ENCODE data around the gene CLK3. TPM values are rescaled to one million over a fixed set of nuclear protein-coding genes. Genes with fewer than 3 reads are reported as not detected.
A peak's percentile ranks its signal among the peaks of the same experiment; 100 is the strongest.

CLK3 gene
- total RNA-seq, 4 donors from 2014 or later = 45.4 to 152 (median 105) TPM

DNA sequence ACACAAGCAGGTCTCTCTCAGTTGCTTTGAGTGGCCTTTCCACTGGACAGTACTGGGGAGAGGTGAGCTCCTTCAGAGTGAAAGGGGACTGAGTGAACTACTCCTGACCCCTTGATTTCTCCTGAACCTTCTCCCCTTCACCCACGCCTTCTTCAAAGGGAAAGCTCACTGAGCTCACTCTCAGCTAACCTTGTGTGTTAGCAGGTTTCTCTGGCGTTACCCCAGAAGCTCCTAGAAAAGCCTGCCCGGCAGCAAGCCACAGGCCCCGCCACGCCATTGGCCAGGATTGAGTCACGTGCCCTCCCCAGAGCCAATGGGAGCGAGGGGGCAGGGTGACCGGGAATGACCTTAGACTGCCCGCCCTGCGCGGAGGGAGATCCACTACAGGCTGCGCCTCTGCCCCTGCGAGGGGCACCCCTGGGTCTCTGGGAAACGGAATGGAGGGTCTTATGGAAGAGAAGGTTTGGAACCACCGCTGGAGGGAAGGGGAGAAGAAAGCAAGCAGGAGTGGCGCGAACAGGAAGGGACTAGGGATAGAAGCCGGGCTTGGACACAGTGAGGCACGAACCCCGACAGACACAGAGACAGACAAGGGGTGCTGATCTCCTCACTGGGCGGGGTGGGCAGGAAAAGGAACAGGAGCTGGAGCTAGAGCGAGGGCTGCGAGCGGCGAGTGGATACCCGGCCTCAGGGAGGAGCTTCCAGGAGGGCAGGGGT lies 17.4 kb upstream of the CLK3 start:
- H3K9me3 ChIP-seq = no peaks in the 10 kb centered on the region
- TF ChIP-seq, protein P1, sequence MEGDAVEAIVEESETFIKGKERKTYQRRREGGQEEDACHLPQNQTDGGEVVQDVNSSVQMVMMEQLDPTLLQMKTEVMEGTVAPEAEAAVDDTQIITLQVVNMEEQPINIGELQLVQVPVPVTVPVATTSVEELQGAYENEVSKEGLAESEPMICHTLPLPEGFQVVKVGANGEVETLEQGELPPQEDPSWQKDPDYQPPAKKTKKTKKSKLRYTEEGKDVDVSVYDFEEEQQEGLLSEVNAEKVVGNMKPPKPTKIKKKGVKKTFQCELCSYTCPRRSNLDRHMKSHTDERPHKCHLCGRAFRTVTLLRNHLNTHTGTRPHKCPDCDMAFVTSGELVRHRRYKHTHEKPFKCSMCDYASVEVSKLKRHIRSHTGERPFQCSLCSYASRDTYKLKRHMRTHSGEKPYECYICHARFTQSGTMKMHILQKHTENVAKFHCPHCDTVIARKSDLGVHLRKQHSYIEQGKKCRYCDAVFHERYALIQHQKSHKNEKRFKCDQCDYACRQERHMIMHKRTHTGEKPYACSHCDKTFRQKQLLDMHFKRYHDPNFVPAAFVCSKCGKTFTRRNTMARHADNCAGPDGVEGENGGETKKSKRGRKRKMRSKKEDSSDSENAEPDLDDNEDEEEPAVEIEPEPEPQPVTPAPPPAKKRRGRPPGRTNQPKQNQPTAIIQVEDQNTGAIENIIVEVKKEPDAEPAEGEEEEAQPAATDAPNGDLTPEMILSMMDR (IDR thresholded peaks at IDR 0.05 in 4 of 5, conservative IDR thresholded peaks at IDR 0.05 in 1 of 5) = no peak
- peak; percentile 59 to 83 for TF ChIP-seq POLR2A (IDR thresholded peaks at IDR 0.05)
- H3K27ac ChIP-seq = peak overlapping the region; percentile 84 to 92 (median 89)
- DNase-seq (peak; percentile 92 to 96), ATAC-seq (peak; percentile 97 to 98)
- H3K27me3 ChIP-seq = no peaks in the 10 kb centered on the region
- H3K4me1 ChIP-seq = peaks cover 18 to 19% of the 10 kb centered on the region in 2 donors
- H3K36me3 ChIP-seq = peaks cover 0 to 7% of the 10 kb centered on the region in 2 donors
- in situ Hi-C loops (cut with MboI; ENCODE audit: low sequenced_read_pairs in 4 of 4) (no loop called here), intact Hi-C loops (cut with DNase I; ENCODE audit: low total_unique reads) (loop anchor here (1.0 to 2.0 kb wide), 2 partner anchors 17 to 57 kb away; partner anchors contain the start of genes ARID3B and CLK3)
- peak overlapping the region; percentile 66 to 75 (median 69) for H3K4me3 ChIP-seq

DNA sequence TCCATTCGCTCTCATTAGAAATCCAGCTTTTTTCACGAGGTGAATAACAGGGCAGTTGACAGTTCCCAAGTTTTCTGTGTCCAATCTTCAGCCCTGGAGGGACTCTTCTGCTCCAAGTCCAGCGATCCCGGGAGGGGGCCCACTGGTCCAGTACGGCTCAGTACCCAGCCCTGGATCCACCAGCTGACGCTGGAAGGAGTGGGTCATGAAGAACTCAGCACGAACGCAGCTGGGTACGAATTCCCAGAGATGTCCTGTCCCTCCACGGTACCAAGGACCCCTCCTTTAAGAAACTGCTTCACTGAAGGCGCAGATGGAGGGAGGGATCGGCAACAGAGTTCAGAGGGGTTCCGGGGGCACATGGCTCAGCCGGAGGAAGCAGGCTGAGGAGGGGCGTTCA lies 16.5 kb upstream of the CLK3 start:
- peaks cover 18 to 19% of the 10 kb centered on the region in 2 donors for H3K4me1 ChIP-seq
- ATAC-seq = no peak
- in situ Hi-C loops (cut with MboI; ENCODE audit: low sequenced_read_pairs in 4 of 4) (no loop called here), intact Hi-C loops (cut with DNase I; ENCODE audit: low total_unique reads) (loop anchor here (2.0 kb wide), 1 partner anchor 58 kb away; the partner anchor contains the start of gene ARID3B)
- TF ChIP-seq, protein P1 (IDR thresholded peaks at IDR 0.05 in 4 of 5, conservative IDR thresholded peaks at IDR 0.05 in 1 of 5) = no peak
- TF ChIP-seq POLR2A (IDR thresholded peaks at IDR 0.05) = no peak
- no peaks in the 10 kb centered on the region for H3K27me3 ChIP-seq
- peak overlapping the region; percentile 66 to 75 (median 69) for H3K4me3 ChIP-seq
- DNase-seq = no peak
- H3K27ac ChIP-seq = peak overlapping the region; percentile 84 to 92 (median 89)
- H3K9me3 ChIP-seq = no peaks in the 10 kb centered on the region
- no peaks in the 10 kb centered on the region for H3K36me3 ChIP-seq

DNA sequence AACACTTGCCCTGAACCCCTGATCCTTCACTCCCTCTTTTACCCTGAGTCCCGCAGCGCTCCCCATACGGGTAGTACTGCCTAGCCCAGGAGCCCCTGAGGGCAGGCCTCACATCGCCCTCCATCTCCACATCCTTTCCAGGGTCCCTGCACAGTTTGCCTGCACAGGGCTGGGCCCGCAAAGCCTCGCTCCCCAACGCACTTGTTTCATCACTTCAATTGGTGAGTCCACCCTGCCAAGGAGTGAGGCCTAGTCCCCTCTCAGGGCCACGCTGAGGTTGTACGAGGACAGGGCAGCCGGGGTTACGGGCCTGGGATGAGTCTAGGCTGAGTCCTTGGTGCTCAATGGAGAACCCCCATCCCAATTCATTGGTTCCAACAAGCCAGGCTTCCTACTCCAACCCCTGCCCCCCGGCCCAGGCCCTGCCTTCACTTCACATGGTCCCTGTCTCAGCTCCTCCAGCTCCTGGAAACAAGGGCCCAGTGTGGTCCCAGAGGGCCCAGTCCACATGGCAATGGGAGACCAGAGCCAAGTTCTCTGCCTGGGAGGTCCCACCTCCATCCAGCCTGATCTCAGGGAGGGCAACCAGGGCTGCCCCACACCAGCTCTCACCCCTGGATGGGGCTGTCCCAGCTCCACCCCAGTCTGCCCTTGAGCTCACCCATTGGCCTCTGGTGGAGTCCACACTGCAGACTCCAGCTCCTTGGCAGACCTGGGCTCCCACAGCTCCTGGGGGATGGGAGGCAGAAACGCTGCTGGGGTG lies 12.4 kb upstream of the CLK3 start:
- H3K27ac ChIP-seq = no peak overlapping the region
- intact Hi-C loops (cut with DNase I; ENCODE audit: low total_unique reads) (no loop called here), in situ Hi-C loops (cut with MboI; ENCODE audit: low sequenced_read_pairs in 4 of 4) (loop anchor here in 1 of 4 donors (25.0 kb wide), 1 partner anchor 141 kb away; the partner anchor contains the start of gene UBL7)
- H3K36me3 ChIP-seq = no peaks in the 10 kb centered on the region
- ATAC-seq (no peak), DNase-seq (no peak)
- no peaks in the 10 kb centered on the region for H3K9me3 ChIP-seq
- peaks cover 13 to 15% of the 10 kb centered on the region in 2 donors for H3K4me1 ChIP-seq
- no peaks in the 10 kb centered on the region for H3K27me3 ChIP-seq
- H3K4me3 ChIP-seq = no peak overlapping the region
- TF ChIP-seq POLR2A (IDR thresholded peaks at IDR 0.05) = no peak
- TF ChIP-seq, protein P1 (IDR thresholded peaks at IDR 0.05 in 4 of 5, conservative IDR thresholded peaks at IDR 0.05 in 1 of 5) = no peak

DNA sequence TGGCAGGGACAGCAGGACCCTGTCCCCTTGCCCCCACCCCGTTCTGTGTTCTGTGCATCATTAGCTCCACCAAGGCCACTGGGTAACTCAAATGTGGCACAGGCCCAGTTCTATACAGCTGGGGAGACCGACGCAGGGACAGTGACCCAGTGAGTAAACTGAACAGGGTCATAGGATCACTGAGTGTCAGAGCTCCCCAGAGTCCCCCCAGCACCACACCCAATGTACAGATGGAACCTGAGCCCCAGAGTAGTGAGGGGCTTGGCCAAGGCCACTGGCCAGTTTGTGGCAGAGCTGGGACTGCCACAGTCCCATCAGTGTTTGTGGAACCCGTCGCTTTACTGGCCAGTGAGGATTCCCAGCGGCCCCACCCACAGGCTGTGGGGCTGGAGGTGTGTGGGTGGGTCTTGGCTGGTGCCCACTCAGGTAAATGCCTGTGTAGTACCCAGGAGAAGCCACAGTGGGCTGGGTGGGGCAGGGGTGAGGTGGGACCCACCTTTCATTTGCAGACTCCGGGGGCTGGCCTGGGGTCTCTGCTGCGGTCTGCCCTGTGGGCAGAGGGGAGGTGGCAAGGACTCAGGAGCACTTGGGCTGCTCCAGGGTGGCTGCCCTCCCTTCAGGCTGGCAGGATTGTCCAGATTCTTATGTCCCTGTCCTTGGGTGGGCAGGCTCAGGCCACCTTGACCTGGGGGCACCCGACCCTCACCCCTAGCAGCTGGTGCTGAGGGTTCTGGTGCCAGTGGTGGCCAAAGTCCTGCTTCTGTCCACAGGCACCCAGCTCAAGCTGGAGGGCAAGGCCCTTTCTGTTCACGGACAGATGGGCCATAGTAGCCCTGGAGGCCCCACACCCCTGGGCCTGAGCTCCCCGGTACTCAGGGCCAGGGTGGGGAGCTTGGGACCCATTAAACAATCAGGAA lies 11.6 kb upstream of the CLK3 start:
- Histone ChIP-seq H3K4me3 (no peak overlapping the region), H3K27ac (no peak overlapping the region), H3K4me1 (peaks cover 10% of the 10 kb centered on the region in 2 donors), H3K9me3 (no peaks in the 10 kb centered on the region), H3K36me3 (no peaks in the 10 kb centered on the region), H3K27me3 (no peaks in the 10 kb centered on the region)
- in situ Hi-C loops (cut with MboI; ENCODE audit: low sequenced_read_pairs in 4 of 4) (loop anchor here in 1 of 4 donors (25.0 kb wide), 1 partner anchor 142 kb away; the partner anchor contains the start of gene UBL7), intact Hi-C loops (cut with DNase I; ENCODE audit: low total_unique reads) (no loop called here)
- ATAC-seq (no peak), DNase-seq (no peak)
- TF ChIP-seq, protein P1 (IDR thresholded peaks at IDR 0.05 in 4 of 5, conservative IDR thresholded peaks at IDR 0.05 in 1 of 5) = no peak
- TF ChIP-seq POLR2A (IDR thresholded peaks at IDR 0.05) = no peak

Measured in gastrocnemius medialis (tissue), 4 donors.